ENCODE results near the gene COQ9. TPM values are rescaled to one million over a fixed set of nuclear protein-coding genes. Genes with fewer than 3 reads are reported as not detected.

COQ9 gene
- total and polyA plus RNA-seq, 2 of the 4 experiments (the other 2 are of a cell fraction) = 57.9 to 58.5 TPM

GRCh38 chr16:57470711-57471110, 23.4 kb downstream of the COQ9 start:
- no peaks in the 10 kb centered on the region for H3K9me3 ChIP-seq (ENCODE audit: control insufficient read depth, insufficient read depth, low read length)
- CTCF ChIA-PET = no interaction called here
- H4K20me1 ChIP-seq (ENCODE audit: insufficient read depth, low read length) = 0 out of 2 replicates have a peak, but pooled peaks cover 12% of the 10 kb centered on the region
- no peak overlapping the region for H3K9ac ChIP-seq (ENCODE audit: low read depth, low read length)
- H3K23ac ChIP-seq (ENCODE audit: low read depth, low read length) = no peak overlapping the region
- H4K91ac ChIP-seq (ENCODE audit: insufficient read depth, low read depth, low read length) = no peak overlapping the region
- no peak for ATAC-seq (ENCODE audit: low read depth)
- 80% methylated on average over 2 of the region's 6 CpGs; no CpG with 5 or more reads in 1 of the 2 experiments for WGBS, 2 experiments (ENCODE audit: extremely low coverage in 2 of 2, insufficient read length in 1 of 2)
- H4K5ac ChIP-seq (ENCODE audit: low read depth, low read length) = no peak overlapping the region
- H3K4me2 ChIP-seq (ENCODE audit: low read depth, low read length) = no peak overlapping the region
- no peak overlapping the region for H2BK15ac ChIP-seq (ENCODE audit: low read depth, low read length)
- no peak overlapping the region for H3K18ac ChIP-seq (ENCODE audit: low read depth, low read length)
- H2BK5ac ChIP-seq (ENCODE audit: low read depth, low read length, poor library complexity, severe bottlenecking) = no peak overlapping the region
- no peak overlapping the region for H2AFZ ChIP-seq (replicated peaks; ENCODE audit: low read length, poor library complexity)
- no peaks in the 10 kb centered on the region for H3K4me1 ChIP-seq (ENCODE audit: control insufficient read depth, insufficient read depth, low read length)
- no peak overlapping the region for H2BK20ac ChIP-seq (ENCODE audit: low read depth, low read length)
- POLR2A ChIA-PET (ENCODE audit: unreplicated experiment) = no interaction called here
- no peak overlapping the region for H3K27ac ChIP-seq (ENCODE audit: insufficient read depth, low read length)
- H3K4me3 ChIP-seq (ENCODE audit: insufficient read depth, low read depth, low read length) = no peak overlapping the region
- dilution Hi-C loops (cut with HindIII; ENCODE audit: low sequenced_read_pairs, unreplicated experiment) = no loop called here
- no peaks in the 10 kb centered on the region for H3K27me3 ChIP-seq (ENCODE audit: control insufficient read depth, insufficient read depth, low read length)
- BruUV-seq (replicated peaks) = no TSS peak
- H3K14ac ChIP-seq (replicated peaks; ENCODE audit: low read depth, low read length) = no peak overlapping the region
- H4K8ac ChIP-seq (ENCODE audit: low read depth in 2 of 2, low read length in 2 of 2) = no peak overlapping the region
- TF ChIP-seq RAD21 (IDR thresholded peaks at IDR 0.05; ENCODE audit: low read length) (no peak), NFE2L2 (IDR thresholded peaks at IDR 0.05; ENCODE audit: low read depth, low read length) (no peak), MAZ (IDR thresholded peaks at IDR 0.05; ENCODE audit: borderline replicate concordance, low read depth, low read length) (no peak), RFX5 (IDR thresholded peaks at IDR 0.05; ENCODE audit: low read depth, low read length) (no peak), FOS (IDR thresholded peaks at IDR 0.05; ENCODE audit: low read depth, low read length) (no peak), MXI1 (IDR thresholded peaks at IDR 0.05; ENCODE audit: borderline replicate concordance, low read depth, low read length) (no peak)
- H3K9me1 ChIP-seq (ENCODE audit: insufficient read depth, low read length) = no peaks in the 10 kb centered on the region
- no peak overlapping the region for H3K56ac ChIP-seq (ENCODE audit: extremely low read depth, insufficient read depth, low read length)
- no peak overlapping the region for H2AK9ac ChIP-seq (replicated peaks; ENCODE audit: low read depth, low read length, poor library complexity)
- no peak overlapping the region for H2BK120ac ChIP-seq (ENCODE audit: low read depth, low read length)
- no peak for DNase-seq
- H3K79me1 ChIP-seq (ENCODE audit: low read depth in 1 of 2, low read length in 2 of 2) = peaks cover 7 to 20% of the 10 kb centered on the region in 2 experiments
- no peak overlapping the region for H3K4ac ChIP-seq (ENCODE audit: low read depth, low read length)
- H2AK5ac ChIP-seq (ENCODE audit: low read depth, low read length) = no peak overlapping the region
- intact Hi-C loops (cut with micrococcal nuclease) = no loop called here
- peaks cover 62% of the 10 kb centered on the region for H3K36me3 ChIP-seq (ENCODE audit: control insufficient read depth, insufficient read depth, low read length)
- in situ Hi-C loops (cut with MboI; ENCODE audit: low sequenced_read_pairs) = no loop called here
